HL-60 (cell line): Measurements from ENCODE around the gene KCNK15.

Experiments used
- POLR2AphosphoS5 ChIP-seq: IDR thresholded peaks from 2 replicates; pipeline ENCODE4 v1.6.1; 2012; ENCODE audit warnings: low read depth
- TF ChIP-seq, protein P1 (sequence below): IDR thresholded peaks from one replicate; pipeline ENCODE4 v1.5.1; 2011; ENCODE audit warnings: low read length, control low read depth, inconsistent platforms; ENCODE audit not compliant: insufficient read depth
- TF ChIP-seq, protein P2 (sequence below): IDR thresholded peaks from 2 replicates; pipeline ENCODE4 v1.6.1; 2012; ENCODE audit warnings: low read depth; ENCODE audit not compliant: insufficient replicate concordance

DNA sequence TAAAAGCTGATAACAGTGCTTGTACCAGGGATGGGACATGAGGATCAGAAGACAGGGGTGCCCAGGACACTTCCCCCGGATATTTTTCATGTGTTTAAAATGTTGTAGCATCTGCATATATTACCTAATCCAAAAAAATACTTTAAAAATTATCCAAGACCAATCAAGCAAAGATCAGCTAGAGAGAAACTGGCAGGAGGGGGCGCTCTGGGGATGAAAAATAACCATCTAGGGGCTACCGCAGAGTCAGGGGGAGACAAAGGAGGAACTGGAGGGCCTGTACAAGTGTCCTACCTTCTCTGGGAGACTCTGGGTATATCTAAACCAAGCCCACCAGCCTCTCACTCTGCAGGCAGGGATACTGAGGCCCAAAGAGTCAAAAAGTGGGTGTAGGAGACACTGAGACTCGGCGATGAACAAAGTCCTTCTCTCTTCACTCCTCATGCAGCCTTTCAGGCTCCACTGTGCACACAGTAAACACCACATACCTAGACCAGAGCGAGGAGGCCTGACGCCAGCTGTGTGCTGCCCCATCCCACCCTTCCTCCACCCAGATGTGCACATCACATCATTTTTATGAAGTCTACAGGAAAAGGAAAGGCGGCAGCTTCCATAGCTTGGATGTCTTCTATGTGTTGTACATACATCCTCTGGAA lies 54.9 kb downstream of the KCNK15 start:
- TF ChIP-seq, protein P1, sequence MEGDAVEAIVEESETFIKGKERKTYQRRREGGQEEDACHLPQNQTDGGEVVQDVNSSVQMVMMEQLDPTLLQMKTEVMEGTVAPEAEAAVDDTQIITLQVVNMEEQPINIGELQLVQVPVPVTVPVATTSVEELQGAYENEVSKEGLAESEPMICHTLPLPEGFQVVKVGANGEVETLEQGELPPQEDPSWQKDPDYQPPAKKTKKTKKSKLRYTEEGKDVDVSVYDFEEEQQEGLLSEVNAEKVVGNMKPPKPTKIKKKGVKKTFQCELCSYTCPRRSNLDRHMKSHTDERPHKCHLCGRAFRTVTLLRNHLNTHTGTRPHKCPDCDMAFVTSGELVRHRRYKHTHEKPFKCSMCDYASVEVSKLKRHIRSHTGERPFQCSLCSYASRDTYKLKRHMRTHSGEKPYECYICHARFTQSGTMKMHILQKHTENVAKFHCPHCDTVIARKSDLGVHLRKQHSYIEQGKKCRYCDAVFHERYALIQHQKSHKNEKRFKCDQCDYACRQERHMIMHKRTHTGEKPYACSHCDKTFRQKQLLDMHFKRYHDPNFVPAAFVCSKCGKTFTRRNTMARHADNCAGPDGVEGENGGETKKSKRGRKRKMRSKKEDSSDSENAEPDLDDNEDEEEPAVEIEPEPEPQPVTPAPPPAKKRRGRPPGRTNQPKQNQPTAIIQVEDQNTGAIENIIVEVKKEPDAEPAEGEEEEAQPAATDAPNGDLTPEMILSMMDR: no peak
- TF ChIP-seq, protein P2, sequence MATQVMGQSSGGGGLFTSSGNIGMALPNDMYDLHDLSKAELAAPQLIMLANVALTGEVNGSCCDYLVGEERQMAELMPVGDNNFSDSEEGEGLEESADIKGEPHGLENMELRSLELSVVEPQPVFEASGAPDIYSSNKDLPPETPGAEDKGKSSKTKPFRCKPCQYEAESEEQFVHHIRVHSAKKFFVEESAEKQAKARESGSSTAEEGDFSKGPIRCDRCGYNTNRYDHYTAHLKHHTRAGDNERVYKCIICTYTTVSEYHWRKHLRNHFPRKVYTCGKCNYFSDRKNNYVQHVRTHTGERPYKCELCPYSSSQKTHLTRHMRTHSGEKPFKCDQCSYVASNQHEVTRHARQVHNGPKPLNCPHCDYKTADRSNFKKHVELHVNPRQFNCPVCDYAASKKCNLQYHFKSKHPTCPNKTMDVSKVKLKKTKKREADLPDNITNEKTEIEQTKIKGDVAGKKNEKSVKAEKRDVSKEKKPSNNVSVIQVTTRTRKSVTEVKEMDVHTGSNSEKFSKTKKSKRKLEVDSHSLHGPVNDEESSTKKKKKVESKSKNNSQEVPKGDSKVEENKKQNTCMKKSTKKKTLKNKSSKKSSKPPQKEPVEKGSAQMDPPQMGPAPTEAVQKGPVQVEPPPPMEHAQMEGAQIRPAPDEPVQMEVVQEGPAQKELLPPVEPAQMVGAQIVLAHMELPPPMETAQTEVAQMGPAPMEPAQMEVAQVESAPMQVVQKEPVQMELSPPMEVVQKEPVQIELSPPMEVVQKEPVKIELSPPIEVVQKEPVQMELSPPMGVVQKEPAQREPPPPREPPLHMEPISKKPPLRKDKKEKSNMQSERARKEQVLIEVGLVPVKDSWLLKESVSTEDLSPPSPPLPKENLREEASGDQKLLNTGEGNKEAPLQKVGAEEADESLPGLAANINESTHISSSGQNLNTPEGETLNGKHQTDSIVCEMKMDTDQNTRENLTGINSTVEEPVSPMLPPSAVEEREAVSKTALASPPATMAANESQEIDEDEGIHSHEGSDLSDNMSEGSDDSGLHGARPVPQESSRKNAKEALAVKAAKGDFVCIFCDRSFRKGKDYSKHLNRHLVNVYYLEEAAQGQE: no peak
- TF ChIP-seq POLR2AphosphoS5: no peak
